Activated CD4-positive, alpha-beta T cell treated with anti-CD3 and anti-CD28 coated beads for 48 hours (primary cell): ENCODE data around the gene RARG.

Experiments
- DNase-seq: peaks from one replicate; pipeline ENCODE4 v3.0.0-alpha.2; 2020

The RARG gene

DNA sequence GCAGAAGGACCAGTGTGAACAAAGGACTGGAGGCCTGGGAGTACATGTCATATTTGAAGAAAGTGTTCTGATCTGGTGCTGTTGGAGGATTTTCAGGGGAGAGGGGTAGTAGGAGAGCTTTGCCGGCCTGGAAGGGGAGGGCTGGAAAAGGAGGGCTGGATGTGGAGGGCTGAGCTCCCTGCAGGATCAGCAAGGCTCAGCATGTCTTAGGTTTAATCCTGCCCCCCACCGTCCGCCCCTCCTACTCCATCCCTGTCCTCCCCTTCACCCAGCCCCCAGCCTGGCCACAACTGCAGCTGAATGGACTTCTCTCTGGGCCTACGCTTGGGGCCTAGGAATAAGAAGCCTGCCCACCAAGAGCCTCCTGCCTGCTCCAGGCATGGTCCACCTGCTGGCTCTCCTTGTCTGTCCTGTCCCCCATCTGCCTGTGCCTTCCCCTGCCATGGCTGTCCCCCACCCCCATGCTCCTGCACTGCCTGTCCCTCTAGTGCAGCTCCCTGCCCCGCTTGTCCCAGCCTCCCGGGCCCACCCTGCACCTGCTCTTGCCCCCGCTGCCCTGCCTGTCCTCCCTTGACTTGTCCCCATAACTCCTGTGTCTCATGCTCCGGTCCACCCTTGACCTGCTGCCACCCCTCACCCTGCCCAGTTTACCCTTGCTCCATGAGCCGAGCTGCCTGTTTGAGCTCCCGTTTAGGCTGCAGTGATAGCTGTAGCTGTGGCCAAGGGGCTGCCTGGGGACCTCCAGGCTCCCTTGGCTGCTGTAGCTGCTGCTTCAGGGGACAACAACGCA is 9.8 kb upstream of the RARG start:
- DNase-seq: no peak

DNA sequence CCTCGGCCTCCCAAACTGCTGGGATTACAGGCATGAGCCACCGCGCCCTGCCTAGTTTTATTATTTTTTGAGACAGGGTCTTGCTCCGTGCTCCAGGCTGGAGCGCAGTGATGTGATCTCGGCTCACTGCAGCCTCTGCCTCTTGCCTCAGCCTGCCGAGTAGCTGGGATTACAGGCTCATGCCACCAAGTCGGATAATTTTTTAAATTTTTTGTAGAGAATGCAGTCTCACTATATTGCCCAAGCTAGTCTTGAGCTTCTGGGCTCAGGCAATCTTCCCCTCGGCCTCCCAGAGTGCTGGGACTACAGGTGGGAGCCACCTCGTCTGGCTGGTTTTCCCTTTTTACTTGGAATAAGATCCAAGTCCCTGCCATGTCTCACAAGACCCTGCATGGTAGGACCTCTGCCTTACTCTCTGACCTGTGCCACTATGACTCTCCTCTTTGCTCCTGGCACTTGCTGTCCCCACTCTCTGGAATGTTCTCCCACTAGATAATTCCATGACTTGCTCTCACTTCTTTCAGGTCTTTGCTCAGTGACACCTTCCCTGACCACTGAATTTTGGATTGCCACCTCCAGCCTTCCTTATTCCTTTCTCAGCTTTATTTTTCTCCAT is 7.7 kb upstream of the RARG start:
- no peak for DNase-seq

DNA sequence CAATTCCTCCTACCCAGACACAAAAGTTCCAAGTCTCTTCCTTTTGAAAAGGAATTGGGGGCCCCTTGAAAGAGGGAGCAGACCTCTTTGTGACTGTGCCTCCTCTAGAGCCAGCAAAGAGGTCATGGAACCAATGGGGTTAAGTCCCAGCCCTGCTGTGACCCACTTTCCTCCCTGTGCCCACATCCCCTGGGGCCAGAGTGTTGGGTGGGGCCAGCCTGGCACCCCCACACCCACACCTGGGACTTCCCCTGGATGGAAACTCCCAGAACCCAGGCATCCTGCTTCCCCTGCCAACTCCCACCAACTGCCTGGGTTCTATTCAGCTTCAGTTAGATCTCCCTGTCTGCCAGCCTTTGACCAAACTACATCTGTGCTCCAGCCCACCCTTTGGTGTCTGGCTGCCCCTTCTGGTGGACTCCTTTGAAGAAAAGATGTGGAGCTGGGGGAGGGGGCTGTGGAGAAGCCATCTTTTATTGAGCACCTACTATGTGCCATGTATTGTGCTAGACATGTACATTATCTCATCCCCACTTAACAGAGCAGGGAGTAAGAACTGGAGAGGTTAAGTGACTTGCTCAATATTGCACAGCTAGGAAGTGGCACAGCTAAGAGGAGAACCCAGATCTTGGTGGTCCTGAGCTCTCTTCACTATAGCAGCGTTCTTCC is 4.6 kb upstream of the RARG start:
- peak; percentile 33 for DNase-seq

DNA sequence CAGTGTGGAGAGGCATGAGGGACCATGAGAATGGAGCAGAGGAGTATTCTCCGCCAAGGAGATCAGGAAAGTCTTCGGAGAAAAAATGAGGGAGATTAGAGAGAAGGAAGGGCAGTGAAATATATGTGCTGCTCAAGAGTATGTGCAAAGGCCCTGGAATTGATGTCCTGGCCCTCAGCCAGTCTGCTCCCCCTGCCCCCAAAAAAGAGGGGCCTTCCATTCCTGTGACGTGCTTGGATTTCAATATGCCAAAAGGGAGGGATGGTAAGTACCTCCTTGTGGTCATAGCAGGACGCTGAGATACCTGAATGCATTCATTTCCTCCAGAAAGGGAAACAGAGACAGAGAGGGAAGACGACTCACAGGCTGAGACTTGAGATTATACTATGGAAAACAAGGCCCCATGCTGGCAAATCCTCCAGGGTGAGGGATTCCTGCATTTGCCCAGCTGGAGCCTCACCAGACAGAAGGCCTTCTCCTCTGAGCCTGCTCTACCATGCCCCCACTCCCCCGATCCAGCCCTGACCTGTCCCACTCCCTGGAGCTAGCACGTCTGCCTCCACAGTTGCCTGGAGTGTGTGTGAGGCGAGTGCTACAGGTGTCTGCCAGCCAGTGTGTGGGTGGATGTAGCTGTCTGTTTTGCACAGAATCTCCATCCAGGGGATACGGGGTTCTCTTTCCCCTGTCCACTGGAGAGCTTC is 3.9 kb upstream of the RARG start:
- peak; percentile 49 for DNase-seq

DNA sequence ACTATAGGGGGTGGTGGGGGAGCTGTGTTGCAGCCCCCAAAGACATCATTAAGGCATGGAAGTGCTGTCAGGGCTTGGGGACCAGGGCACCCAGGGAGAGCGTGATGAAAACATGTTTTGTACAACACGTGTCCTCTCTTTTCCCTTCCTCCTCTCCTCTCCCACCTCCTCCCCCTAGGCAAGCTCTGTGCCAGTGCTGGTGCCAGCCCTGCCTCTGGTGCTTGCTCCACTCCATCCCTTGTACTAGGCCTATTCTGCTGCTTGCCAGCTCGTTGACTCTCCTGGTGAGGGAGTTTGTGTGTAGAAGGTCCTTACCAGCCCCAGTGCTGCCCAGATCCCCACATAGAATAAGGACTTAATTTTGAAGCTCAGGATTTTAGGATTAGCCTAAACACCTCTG is 3.2 kb upstream of the RARG start:
- no peak for DNase-seq

DNA sequence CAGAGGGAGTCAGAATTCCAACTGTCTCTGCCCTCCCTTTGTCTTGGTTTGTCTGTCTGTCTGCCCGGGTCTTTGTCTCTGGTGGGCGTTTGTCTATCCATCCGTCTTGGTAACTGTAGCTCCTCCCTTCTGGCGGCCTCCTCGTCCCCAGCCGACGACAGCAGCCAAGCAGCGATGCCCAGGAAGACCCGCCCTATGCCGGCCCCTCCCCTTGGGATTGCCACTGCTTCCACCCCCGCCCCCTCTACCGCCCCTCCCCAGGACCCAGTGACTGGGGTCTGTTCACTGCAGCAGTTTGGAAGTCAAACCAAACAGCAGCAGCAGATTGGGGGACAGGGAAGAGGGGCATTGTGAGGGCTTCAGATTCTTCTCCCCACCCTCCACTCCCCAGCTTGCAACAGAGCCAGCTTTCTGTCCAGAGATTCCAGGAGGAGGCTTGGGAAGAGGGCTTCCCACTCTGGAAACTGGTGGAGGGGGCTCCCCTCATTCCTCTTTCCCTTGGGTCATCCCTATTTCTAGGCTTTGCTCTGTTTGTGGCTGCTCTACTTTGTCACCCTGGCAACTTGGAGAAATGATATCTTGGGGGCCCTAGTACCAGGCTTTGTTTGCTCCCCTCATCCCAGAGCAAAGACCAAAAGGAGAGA is 2.4 kb upstream of the RARG start:
- no peak for DNase-seq

DNA sequence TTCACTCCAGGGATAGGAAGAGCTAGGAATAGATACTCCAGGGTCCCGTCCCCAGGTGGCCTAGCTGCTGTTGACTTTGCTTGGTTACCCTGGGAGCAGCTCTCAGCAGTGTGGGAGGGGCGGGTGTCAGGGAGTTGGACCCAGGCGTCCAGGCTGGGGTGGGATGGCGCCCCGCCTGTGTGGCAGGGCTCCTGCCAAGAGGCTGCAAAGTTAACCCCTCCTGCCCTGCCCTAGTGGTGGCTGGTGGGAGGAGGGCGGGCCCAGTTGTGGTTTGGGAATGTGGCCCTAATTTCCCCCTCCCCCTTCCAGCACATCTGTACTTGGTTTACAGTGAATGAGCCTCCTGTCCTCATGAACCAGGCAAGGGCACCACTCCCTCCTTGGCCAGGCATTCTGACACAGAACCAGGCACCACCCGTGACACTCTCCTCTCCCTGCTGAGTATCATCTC is 1.7 kb upstream of the RARG start:
- DNase-seq: no peak

DNA sequence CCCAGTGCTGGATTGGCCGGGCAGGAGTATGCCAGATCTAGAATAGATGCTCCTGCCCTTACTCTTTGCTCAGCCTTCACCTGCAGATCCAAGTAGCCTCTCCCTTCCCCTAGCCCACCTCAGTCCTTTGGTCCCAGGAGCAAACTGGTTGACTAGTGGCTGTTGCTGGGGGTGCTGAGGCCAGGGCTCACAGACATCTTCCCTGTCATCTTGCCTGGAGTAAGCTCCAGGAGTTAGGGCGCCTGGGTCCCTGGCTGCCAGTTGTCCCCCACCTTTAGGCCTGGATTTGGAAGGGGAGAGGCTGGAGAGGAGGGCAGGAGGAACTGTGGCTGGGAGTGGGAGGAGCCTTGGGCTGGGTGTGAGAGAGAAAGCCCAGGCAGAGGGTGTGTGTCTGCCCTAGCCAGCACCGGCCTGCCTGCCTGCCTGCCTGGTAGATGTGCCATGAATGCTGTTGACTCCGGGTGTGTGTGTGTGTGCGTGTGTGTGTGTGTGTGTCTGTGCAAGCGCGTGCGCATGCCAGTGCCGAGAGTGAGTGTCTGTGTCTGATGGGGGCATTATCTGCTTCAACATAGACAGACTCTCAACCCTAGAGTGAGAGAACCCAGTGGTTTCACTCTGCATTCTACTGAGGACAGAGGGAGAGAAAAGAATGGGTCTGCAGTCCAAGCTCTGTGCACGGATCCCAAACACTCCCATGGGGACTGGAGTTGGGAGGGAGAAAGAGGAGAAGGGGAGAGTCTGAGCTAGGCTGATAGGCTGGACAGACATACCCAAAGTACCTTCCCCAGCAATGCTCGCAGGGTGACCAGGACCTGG is 845 bp upstream of the RARG start:
- DNase-seq: peak; percentile 46

DNA sequence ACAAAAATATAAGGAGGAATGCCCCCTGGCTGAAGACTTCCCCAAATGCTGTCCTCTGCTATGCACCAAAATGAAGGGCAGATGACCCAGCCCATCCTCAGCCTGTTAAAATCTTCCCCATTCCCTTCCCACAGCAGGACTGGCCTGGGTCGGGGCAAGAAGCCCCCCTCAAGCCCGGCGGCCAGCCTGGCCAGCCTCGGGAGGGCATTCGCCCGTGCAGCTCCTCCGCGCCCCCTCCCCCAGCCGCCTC is 413 bp downstream of the RARG start:
- no peak for DNase-seq

DNA sequence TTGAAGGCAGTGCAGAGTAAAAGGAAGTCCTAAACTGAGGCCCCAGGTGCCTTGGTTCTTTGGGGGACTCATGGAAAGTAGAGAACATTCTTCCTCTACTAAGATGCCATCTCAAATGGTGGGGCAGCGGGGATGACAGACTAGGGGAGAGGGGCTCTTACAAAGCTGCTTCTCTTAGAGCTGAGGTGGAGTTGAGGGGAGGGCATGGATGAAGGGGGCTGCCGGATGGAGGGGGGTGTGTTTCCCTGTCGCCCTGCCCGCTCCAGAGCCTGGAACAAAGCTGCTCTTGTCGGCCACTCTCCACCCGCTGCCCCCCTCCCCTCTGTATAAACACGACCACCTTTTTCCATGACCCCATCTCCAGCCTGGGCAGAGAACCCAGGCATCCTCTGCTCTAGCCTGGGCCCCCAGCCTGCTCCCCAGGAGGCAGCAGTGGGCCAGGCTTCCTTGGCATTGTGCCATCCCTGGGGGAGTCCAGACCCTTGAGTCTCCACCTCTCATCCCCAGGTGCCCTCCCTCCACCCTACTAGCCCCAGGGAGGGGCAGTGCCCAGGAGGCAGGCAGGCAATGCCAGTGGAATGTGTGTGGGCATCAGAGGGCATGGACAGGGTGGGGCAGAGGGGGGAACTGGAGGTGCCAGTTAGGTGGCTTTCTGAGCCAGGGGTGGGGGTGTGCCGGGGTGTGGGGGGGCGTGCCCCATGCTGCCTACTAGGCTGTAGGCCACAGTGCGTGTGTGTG is 1.7 kb downstream of the RARG start:
- DNase-seq: no peak

DNA sequence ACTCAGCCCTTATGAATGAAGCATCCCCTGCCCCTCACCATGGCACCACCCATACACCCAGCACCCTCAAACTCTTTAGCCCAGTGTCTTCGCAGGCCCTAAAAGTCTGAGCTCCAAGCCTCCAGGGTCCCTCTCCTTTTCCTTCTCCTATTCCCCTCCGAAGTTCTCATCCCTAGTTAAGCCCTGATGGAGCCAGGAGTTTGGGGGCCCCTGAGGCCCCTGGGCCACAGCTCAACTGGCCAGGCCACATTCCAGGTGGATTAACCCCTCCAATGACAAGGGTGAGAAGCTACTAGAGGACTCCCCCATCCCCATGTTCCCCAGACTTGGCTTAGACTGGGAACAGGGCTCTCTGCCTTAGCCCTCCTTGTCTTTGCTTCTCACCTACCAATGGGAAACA is 2.6 kb downstream of the RARG start:
- DNase-seq: no peak

DNA sequence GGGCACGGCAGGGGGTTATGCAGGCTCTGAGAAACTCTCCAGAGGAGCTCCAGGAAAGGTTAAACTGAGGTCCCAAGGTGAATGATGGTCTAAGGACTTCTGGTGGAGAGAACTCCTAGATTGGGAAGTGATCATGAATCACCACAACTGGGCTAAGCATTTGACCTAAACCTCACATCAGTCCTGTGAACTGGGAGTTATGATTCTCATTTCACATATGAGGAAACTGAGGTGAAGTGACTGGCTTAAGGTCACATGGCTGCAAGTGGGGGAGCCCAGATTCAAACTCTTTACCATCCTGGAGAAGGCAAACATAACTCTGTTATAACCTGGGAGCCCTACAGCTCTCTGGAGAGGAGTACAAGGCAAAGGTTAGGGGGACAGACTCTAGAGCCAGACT is 4.2 kb downstream of the RARG start:
- DNase-seq: no peak

DNA sequence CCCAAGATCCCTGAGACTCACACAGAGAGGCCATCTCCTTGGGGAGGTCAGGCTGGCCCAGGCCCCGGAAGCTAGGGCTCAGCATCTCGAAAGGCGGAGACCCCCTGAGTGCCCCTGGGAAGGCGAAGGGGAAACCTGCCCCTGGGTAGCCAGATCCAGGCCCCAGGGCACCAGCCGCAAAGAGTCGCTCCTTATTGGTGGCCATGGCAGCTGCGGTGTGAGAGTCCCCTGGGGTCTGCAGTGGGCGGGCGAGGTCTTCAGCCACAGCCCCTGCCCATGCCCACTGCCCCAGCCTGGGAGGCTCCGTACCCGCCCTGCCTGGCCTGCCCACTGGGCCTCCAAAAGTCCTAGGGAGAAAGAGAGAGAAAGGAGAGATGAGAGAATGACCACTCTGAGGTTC is 4.7 kb downstream of the RARG start:
- DNase-seq: no peak

DNA sequence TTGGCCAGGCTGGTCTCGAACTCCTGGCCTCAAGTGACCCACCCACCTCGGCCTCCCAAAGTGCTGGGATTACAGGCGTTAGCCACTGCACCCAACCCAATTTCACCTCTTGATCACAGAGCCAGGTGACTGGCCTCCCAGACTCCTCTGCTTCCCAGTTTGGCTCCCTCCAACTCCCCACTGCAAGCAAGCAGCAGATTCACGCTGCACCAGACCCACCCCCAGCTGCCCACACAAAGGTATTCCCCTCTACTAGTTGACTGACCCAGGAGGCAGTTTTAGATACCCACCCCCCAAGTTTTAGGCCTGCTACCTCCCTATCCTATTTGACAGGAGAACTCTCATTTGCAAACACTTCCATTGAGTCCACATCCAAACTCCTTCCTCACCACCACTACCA is 5.2 kb downstream of the RARG start:
- DNase-seq: no peak

DNA sequence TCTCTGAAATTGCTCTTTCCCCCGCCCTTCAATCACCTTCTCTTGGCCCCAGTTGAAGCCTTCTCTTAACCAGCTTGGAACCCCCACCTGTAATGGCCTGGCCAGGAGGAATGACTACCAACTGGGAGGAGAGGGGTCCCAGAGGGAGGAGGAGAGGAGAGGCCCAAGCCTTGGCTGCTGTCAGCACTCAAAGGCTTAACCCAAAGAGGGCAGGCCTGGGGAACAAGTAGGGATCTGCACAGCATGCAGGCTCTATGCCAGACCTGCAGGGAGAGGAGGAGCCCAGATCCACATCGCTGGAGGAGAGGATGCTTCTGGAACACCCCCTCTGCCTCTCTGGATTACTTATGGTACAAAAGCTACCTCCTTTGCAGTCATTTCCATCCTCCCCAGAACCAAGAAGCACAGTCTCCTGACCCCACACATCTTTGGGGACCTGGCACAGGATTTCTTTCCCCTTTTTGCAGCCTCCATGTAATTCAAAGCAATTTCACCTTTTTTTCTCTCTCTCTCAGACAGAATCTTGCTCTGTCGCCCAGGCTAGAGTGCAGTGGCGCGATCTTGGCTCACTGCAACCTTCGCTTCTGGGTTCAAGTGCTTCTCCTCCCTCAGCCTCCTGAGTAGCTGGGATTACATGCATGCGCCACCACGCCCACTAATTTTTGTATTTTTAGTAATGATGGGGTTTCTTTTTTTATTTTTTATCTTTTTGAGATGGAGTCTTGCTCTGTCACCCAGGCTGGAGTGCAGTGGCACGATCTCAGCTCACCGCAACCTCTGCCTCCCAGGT is 6.2 kb downstream of the RARG start:
- DNase-seq: no peak

DNA sequence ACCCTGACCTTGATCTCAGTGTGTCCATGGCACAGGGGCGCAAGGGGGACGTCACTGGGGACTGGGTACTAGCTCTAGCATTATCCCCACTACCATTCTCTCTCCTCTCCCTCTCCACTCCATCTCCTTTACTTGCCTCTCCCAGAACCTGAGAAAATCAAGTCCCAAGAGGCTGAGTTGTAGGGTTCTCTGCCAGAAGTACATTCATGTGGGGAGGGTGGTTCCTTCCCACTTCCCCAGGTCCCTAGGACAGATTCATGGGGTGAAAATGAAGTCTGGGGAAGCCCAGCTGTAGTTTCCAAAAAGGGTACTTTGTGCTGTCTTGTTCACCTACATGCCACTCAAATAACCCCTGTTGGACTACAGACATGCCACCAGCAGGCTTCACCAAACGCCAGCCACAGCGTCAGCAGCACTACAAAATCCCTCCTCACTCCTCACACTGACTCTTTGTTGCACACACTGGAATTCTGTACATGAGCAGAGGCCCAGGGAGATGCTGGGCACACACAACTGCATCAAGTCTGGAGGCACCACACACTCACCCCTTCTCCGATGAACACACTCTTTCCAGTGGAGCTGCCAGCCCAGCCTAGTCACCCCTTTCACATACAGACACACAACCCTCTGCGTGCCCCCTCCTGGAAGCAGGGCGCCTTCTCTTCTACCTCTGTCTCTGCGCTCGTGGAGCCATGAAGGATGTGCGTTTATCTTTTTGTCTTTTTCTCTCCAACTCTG is 6.9 kb downstream of the RARG start:
- DNase-seq: no peak

DNA sequence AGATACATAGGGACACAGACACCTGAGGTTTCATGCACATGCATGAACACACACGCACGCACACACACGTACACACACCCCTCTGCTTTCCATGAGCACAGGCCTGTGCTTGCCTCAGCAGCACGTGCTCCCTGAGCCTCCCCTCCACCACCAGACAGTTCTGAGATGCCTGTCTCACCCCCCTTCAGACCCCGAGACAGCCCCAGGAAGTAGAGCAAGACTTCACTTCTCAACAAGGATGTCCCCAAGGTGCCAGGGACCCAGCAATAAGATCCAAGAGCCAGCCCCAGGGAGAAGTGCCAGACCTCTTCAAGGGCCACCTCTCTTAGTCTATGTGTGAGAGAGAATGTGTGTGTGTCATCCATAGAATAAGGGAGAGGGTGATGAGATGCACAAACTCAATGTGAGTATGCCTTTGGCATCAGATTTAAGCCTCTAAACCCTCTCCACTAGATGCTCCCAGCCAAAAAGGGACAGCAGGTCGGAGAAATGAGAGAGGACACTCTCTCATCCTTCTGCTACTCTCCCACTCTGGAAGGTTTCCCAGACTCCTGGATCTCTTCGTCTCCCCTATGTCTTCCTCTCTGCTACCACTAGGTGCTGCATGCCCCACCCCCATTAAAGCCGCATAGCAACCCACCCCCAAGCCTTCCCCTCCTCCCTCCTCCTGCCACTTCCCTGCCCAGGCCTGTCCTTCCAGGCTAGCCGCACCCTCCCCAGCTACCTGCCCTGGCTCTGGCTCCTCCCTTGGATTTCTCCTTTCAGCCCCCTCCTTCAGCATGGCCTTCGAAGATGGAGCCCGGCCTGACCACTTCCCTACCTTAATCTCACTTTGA is 7.7 kb downstream of the RARG start:
- no peak for DNase-seq

DNA sequence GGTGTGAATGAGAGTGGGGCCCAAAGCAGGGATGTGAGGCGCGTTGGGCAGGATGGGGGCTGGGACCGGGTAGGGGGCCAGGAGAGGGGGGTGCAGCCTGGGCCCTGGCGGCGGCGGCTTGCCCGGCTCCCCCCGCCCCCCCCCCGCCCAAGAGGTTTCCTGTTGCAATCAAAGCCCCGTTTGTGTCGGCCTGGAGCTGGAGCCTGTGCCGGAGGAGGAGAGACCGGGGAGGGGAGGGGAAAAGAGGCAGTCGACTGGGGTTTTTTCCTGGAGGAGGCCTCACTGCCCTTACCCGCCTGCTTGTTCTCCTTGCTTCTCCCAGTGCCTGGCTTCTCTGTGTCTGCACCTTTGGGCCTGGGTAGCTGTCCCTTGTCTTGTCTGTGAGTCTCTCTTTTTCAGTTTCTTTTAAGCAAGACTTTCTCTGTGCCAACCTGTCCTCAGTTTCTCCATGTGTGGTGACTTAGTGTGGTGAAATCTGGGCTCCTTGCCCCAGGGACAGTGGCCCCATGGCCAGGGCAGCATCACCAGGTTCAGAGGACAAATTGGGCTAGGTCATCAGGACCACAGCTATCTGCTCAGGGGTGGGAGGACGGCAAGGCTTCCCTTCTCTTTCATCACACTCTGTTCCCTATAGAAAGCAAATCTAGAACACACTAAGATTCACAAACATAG is 8.5 kb downstream of the RARG start:
- no peak for DNase-seq

DNA sequence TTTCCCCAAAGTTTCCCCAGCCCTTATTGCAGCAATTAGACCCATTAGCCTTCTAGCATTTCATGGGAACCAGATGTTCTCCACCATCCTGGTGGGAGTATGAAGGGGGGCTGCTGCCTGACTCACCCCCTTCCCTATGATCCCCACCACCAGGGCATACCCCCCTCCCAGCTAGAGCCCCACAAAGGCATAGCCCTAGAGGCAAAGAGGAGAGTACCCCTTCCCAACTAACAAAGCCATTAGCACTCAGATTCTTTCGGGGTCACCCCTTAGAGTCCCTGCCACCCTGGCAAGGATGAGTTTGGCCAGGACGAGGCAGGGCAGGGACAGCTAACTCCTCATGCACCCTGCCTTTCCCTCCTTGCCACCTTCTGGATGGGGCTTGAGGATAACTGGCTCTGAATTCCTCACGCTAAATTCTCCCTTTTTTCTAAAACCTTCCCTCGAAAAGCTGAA is 9.2 kb downstream of the RARG start:
- DNase-seq: no peak
